ENCODE measurements around the gene VIPR2.
"Not testable (repeated sequence)": the region's sequence is repeated elsewhere in the genome, so short reads cannot be mapped to it uniquely, and the experiment has no call there.

Gene VIPR2, protein sequence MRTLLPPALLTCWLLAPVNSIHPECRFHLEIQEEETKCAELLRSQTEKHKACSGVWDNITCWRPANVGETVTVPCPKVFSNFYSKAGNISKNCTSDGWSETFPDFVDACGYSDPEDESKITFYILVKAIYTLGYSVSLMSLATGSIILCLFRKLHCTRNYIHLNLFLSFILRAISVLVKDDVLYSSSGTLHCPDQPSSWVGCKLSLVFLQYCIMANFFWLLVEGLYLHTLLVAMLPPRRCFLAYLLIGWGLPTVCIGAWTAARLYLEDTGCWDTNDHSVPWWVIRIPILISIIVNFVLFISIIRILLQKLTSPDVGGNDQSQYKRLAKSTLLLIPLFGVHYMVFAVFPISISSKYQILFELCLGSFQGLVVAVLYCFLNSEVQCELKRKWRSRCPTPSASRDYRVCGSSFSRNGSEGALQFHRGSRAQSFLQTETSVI

DNA sequence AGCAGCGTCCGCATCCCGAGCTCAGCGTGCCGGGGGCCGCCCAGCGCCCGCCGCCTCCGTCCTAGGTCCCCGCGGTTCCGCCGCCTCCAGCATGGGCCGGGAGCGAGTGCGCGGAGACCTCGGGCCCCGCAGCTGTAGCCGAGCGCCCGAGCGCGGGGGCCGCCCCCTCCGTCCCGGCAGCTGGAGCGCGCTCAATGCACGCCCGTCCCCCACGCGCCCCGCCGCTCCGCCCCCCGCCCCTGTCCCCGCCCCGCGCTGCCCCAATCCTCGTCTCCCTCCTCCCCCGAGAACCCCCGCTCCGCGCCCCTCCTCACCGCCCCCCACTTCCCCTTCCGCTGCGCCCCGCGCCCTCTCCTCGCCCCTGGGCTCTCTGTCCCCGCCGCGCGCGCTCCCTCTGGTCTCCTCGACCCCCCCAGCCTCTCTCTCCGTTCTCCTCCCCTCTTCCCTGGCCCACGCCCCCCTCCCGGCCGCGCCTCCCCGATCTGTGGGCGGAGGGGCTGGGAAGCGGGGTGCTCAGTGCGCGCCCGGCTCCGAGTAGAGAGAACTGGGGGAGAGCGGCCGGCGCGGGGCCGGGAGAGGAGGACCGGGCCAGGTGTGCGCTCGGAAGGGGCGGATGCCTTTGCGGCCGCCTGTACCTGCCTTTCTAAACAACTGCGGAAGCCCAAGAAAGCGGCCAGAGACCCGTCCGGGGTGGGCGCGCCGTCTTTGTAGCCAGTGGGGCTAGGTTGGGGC, at the start of gene VIPR2:
TSS of gene VIPR2 (minus strand) at position 110 of the 732 bp plus-strand sequence. CDS start at position 14, 96 bp downstream.
- FAIRE-seq: no peak

DNA sequence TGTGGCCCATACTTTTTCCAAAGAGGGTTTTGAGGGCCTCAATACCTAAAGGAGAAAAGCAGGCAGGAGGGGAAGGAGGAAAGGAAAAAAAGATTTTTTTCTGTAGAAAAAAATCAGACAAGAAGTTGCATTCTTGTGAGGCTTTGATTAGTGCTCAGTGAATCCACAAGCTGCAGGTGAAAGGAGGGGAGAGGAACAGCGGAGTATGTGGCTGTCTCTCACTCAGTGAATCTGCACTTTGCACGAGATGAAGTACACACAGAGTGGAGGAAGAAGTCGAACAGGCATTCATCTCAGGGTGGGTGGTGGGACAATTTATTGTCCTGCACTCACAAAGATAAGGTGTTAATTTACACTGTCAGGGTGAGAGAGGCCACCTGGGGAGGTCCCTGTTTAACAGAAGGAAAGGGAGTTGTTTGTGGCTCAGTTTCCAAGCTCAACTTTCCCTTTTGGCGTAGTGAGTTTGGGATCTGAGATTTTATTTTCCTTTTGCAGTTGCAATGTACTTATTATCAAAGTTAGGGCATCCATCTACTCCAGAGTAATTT, 49.0 kb upstream of the VIPR2 start:
- no peak for FAIRE-seq

DNA sequence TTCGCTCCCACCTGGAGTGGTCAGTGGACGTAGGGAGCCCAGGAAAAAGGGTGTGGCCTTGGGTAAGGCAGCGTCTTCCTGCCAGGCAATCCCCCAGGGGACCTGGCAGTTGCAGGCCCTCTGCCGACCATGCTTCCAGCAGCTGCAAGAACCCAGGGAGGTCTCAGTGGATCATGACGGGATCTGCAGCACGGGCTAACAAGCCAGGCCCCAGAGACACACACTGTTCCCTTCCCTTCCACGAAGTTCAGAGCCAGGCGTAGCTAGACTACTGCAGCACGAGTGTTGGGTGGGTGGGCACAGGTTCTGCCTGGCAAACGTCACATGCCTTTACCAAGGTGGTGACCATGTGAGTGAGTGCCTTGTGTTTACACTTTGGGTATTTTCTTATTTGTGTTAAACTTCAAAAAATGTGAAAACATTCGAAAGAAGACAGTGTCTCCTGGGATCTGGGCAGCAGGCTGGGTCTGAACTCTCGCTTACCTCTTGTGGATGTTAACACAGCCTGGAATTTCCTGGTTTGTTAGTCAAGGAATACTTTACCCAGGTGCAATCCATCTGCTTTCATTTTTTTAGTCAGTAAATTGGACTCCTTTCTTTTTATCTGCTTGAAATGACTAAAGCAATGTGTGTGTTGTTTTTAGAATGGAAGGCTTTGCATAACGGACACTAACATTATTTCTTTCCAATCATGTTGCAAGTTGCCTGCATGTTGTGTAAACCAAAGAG, 48.2 kb upstream of the VIPR2 start:
- no peak for FAIRE-seq

DNA sequence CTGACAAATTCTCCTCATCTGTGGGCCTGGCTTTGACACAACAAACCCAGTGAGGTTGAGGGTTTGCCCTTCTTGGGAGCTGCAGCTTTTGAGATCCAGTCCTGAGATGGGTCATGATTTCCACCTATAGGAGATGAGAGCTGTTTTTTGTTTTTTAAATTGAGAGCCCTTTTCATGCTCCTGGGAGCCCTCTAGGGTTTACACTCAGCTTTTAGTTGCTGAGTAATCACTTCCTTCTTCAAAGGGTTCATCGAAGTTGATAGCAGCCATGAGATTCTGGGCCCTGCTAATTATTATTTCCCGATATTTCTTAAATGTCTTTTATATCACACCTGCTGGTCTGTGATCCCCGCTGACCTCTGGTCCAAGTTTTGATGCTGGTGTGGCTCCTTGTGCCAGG, 47.3 kb upstream of the VIPR2 start:
- FAIRE-seq: no peak

DNA sequence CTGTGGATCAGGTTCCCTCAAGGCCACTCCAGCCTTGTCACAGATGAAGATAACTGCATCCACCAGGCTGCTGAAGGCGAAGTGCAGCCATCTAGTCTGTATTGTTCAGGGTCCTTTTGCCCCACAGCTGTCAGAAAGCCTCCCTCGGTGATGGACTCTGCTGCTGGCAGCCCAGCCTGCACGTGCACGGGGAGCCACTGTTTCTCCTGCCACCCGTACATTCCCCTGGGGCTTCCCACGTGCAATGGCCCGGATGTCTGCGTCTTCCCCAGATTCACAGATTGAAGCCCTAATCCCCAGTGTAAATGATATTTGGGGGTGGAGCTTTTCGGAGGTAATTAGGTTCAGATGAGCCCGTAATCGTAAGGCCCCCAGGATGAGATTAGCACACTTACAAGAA, 46.6 kb upstream of the VIPR2 start:
- no peak for FAIRE-seq

DNA sequence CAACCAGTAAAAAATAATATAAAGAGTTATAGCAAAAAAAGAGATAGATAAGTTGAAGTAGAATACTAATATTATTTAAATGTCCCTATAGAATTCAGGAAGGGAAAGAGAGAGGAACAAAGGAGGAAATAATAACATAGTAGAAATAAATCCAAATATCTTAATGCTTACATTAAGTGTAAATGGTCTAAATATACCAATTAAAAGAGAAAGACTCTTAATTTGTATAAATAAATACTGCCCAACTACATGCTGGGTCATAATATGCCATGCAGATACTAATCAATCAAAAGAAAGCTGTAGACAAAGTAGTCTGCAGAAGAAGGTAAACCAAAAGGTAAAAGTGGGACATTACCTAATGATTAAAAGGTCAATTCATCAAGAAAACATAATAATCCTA, 43.3 kb upstream of the VIPR2 start:
- FAIRE-seq: no peak

DNA sequence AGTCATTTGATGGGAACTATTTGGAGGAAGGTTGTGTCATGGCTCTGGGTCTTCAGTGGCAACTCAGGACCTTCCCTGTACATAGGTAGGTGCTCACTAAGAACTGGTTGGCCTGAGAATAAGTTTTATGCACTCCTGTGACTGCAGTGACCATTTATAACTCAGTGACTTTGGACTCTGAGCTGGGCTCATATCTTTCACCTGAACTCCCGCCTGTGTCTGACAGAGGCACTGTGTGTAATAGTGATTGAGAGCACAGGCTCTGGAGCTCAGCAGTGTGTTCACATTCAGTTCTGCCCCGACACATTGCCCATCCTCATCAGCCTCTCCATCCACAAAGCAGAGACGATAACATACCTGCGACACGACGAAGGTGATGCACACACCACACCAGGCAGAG, 34.6 kb upstream of the VIPR2 start:
- no peak for FAIRE-seq

DNA sequence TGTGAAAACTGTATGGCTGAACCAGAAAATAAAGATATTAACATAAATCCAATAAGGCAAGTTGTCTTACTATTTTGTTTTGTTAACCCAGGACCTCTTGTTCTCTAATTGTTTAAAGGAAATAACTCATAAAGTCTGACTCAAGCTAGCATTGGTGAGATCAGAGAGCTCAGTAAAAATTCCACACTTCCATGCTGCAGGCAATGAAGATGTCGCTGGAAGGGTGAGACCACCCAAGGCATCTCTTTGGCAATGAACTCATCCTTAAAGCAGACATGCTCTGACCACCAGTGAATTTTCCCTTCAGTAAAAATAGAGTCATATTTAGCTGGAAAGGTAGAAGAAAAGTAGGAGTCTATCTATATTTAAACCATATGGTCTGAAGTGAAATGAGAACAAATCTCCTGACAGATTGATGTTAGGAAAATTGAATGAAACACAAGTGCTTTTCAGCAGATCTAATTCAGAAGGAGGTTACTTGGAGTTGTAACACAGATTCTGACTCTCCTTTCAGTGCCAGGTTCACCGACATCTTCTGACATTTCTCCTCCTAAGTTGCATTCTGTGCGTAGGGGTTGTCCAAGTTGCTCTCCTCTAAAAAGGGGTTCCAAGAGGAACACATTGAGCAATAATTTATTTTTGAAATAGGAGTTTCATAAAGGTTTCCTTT, 32.8 kb upstream of the VIPR2 start:
- FAIRE-seq: no peak

DNA sequence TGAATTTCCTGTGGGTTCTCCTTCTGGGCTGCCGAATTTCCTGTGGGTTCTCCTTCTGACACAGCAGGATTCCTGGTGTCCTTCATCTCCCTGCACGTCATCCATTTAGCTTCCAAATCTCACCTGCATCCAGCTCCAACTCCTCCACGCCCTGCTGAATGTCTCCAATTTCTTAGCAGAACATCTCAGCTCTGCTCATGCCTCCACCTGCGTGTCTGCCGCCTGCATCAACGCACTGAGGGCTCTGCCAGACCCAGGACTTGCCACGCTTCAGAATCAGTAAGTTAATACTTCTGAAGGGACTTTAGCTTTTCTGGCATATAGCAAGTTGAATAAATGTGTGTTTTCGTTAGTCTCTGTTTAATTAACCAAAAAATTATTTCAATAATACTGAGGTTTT, 31.1 kb upstream of the VIPR2 start:
- no peak for FAIRE-seq

DNA sequence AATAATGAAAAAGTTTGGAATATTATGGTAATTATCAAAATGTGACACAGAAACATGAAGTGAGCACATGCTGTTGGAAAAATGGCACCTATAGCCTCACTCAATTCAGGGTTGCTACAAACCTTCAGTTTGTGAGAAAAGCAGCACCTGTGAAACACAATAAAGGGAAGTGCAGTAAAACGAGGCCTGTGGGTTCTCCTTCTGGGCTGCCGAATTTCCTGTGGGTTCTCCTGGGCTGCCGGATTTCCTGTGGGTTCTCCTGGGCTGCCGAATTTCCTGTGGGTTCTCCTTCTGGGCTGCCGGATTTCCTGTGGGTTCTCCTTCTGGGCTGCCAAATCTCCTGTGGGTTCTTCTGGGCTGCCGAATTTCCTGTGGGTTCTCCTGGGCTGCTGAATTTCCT, 30.4 kb upstream of the VIPR2 start:
- FAIRE-seq: not testable (repeated sequence)

DNA sequence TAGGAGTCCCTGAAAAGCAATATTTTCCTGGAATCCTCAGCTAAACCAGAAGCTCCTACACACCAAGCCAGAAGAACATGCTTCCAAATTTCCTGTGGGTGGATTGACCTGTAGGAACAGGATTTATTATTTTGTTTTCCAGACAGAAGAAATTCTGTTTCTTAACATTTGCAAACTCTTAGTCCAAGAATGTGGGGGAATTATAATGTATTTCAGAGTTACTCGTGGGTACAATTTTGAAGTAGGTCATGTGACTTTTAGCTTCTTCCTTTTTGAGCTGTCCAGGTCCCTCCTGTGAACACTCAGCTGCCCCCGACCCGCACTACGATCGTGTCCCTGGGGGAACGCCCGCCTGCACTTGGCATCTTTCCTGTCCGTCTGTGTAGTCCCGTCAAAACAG, 27.7 kb upstream of the VIPR2 start:
- no peak for FAIRE-seq

DNA sequence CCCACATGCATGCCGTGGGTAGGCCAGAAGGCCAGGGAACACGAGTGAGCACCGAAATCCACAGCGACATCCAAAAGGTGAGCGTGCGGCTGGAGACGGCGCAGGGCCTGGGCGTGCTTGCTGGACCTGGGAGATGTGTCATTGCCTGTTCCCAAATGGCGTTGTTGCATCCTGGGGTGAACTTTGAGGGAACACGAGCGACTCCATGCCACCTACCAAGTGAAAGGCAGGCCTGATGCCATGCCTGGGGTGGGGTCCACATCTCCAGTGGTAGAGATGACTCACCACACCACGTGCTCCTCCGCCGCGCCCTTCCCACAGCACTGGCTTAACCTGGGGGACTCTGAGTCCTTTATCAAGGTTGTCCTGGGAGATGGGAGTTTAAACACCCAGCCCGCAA, 24.7 kb upstream of the VIPR2 start:
- FAIRE-seq: no peak

DNA sequence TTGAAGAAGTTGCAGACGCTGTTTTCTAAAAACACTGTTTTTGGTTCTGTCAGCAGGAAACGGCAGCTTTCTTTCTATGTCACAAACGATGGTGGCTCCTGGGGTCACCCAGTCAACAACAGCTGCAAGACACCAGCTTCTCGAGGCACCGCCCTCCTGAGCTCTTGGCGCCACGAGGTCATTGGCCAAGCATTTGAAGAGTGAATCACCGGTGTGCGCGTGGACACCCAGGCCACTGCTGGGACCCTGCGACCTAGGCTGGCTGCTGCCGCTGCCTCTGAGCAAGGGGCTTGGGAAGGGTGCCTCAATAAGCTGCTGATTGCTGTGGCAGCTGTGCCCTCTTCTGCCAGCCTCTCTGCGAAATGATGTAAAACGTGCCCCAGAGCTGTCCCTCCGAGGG, 22.5 kb upstream of the VIPR2 start:
- FAIRE-seq: no peak

DNA sequence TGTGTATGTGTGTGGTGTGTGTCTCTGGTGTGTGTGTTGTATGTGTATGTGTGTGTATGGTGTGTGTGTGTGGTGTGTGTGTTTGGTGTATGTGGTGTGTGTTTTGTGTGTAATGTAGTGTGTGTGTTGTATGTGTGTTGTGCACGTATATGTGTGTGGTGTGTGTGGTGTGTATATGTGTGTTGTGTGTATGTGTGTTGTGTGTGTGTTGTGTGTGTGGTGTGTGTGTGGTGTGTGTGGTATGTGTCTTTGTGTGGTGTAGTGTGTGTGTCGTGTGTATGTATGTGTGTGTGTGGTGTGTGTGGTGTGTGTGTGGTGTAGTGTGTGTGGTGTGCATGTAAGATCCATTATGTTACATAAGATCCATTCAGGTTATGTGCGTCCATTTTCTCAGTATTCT, 21.9 kb upstream of the VIPR2 start:
- no peak for FAIRE-seq

DNA sequence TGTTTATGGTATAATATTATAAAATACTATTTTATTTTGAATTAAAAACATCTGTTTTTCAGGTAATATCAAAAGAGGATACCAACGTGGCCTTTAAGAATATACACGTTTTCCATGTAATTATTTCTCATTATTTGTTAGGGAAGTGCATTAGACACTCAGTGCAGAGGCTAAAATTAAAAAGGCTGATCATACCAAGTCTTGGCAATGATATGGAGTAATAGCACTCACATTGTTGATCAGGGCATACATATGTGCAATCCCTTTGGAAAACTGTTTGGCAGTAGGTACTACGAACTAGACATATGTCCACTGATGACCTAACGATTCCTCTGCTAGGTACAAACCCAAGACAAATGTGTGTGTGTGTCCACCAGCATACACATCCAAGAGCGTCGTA, 20.7 kb upstream of the VIPR2 start:
- FAIRE-seq: no peak

DNA sequence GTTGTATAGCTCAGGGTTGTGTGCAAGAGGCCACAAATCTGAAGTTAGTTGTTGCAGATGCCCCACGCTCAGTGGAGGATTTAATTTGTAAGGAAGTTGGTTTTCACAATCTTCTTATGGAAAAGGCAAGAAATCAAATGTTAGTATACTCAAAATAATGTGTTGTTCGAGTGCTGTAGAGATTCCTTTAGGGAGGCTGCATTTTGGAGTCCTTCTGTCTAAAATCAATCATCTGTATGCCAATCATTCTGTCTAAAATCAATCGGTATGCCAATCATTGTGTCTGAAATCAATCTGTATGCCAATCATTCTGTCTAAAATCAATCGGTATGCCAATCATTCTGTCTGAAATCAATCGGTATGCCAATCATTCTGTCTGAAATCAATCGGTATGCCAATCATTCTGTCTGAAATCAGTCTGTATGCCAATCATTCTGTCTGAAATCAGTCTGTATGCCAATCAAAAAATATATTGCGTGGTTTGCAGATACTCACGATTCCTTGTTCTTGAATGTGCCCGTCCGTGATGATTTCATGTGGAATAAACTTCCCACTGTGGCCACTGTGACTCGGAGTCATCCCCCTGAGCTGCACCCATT, 19.1 kb upstream of the VIPR2 start:
- FAIRE-seq: not testable (repeated sequence)

DNA sequence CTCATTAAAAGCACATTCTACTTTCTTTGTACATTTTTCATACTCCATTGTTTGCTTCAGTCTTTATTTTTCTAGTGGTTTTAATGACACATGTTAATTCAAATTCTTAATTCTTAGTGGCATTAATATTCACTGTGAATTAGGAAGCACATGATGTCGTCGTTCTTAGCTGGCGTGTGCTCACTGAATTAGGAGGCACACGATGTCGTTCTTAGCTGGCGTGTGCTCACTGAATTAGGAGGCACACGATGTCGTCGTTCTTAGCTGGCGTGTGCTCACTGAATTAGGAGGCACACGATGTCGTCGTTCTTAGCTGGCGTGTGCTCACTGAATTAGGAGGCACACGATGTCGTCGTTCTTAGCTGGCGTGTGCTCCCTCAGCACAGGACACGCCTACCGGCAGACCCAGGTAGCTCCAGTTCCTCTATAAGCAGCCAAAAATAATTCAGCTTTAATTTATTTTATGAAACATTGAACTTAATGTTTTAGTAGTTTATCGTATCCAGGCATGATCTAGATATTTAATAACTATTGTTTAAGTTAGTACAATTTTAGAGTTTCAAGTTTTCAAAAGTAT, 17.5 kb upstream of the VIPR2 start:
- not testable (repeated sequence) for FAIRE-seq

DNA sequence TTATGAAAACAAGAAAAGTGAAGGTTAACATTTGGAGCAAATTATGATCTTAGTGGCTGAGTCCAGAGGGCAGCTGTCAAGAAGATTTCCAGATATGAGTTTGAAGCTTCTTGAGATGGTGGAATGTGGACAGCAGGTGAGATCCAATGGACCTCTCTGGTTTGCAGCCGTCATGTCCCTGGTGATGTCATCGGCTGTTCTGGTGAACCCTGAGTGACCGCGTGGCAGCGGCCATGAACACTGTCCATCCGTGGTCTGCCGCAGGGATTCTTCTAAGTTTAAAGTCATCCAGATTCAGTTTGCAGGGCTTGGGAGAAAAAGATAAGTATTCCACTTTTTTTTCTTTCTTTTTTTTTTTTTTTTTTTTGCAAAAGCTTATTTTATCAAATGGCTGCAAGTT, 15.8 kb upstream of the VIPR2 start:
- FAIRE-seq: no peak

DNA sequence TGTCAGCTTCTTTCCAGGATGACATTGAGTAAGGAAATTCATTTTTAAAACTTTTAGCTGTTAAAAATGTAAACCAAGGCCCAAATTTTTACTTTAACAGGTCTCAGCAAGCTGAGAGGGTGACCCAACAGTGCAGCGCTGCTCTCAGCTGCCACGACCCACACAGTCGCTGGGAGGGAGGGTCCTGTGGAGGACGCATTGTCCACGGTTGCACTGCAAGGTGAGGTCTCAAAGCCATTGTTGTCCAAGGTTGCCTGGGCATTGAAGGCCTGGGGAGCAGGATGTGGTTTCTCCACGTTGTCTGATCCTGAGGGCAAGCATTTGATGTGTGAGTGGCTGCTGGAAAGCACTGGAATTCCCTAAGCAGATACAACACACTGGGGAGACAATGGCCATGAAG, 15.1 kb upstream of the VIPR2 start:
- FAIRE-seq: no peak

DNA sequence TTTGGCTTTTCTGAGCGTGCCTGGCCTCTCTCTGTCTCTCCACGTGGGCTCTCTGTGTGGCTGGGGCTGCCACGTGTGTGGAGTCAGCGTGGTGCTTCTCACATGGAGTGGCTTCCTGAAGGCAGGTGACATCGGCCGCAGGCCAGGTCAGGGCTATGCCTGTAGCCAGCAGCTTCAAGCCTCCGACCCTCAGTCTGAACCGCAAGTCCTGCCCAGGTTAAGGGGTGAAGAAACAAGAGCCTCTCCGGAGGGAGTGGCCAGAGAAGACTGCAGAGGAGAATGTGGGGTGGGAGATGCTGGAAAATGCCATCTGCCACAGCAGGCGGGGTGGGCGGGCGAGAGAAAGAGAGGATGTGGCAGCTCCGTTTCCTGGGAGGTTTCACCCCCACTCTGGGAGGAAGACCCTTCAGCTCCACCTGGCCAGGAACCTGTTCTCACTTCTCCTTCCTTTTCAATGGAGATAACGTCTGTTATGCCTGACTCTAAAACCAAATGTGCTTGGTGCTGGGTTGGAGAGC, 14.3 kb upstream of the VIPR2 start:
- no peak for FAIRE-seq

DNA sequence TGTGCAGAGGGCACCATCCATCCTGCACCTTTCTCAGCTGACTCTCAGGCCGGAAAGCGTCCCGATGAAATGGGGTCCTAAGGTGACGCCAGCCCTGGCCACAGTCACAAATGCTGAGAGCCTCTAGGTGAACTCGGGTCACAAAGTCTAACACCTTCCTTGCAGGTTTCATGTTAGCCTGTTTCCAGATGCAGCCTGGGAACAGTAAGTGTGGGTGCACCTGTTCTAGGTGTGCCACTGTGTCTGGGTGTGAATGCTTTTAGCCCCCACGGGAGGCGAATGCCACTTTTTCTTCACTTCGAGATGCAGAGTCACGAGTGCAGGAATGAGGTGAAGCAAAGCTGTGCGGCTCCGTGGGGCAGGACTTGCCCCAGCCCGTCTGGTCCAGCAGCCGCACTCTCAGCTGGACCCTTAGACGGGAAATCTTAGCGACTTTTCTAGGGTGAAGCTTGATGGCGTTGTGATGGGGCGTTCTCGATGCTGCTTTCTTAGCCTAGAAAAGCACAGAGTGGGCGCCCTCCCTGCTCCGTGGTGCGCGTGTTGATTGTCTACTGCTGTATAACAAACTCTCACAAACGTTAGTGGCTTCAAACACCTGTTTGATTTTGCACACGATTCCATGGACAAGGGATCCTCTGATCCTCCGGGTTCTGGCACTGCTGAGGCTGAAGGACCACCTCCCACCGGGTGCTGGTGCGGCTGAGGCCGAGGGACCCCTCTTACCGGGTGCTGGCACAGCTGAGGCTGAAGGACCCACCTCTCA, 13.6 kb upstream of the VIPR2 start:
- FAIRE-seq: no peak
